H9 (cell line): ENCODE results near the gene ACBD3. TPM values are rescaled to one million over a fixed set of nuclear protein-coding genes. Genes with fewer than 3 reads are reported as not detected.

Experiments
- DNase-seq: peaks from one replicate; pipeline ENCODE4 v3.0.0-alpha.2; 2017
- H2AFZ ChIP-seq: one replicate; pipeline ENCODE4 v1.6.1; 2013; ENCODE audit warnings: mild to moderate bottlenecking, low read length, control low read depth, moderate library complexity
- H2AK5ac ChIP-seq: 2 replicates; pipeline ENCODE4 v1.6.1; 2013; ENCODE audit warnings: low read length, control low read depth, mixed read lengths; ENCODE audit not compliant: insufficient read length
- H2BK120ac ChIP-seq: one replicate; pipeline ENCODE4 v1.6.1; 2013; ENCODE audit warnings: low read depth, mild to moderate bottlenecking, low read length, control low read depth, inconsistent platforms; ENCODE audit not compliant: poor library complexity, severe bottlenecking
- H2BK12ac ChIP-seq: 2 replicates; pipeline ENCODE4 v1.6.1; 2013; ENCODE audit warnings: low read length, control low read depth, mixed read lengths, low read depth; ENCODE audit not compliant: insufficient read length
- H2BK15ac ChIP-seq: 2 replicates; pipeline ENCODE4 v1.6.1; 2013; ENCODE audit warnings: low read depth, low read length, control low read depth
- H2BK20ac ChIP-seq: one replicate; pipeline ENCODE4 v1.6.1; 2013; ENCODE audit warnings: low read depth, mild to moderate bottlenecking, low read length, control low read depth, inconsistent platforms; ENCODE audit not compliant: poor library complexity, severe bottlenecking
- H2BK5ac ChIP-seq: 2 replicates; pipeline ENCODE4 v1.6.1; 2013; ENCODE audit warnings: low read length, control low read depth, mixed read lengths; ENCODE audit not compliant: insufficient read length
- H3K14ac ChIP-seq: 2 replicates; pipeline ENCODE4 v1.6.1; 2013; ENCODE audit warnings: low read length, control low read depth; ENCODE audit not compliant: insufficient read depth
- H3K18ac ChIP-seq: 2 replicates; pipeline ENCODE4 v1.6.1; 2013; ENCODE audit warnings: low read depth, mild to moderate bottlenecking, mixed read lengths, low read length, control low read depth; ENCODE audit not compliant: insufficient read length
- H3K23ac ChIP-seq: 2 replicates; pipeline ENCODE4 v1.6.1; 2013; ENCODE audit warnings: low read length, control low read depth, mixed read lengths, low read depth; ENCODE audit not compliant: insufficient read length
- H3K23me2 ChIP-seq: 2 replicates; pipeline ENCODE4 v1.6.1; 2013; ENCODE audit warnings: low read depth, mild to moderate bottlenecking, mixed read lengths, low read length, control low read depth; ENCODE audit not compliant: insufficient read length, poor library complexity, severe bottlenecking
- H3K27ac ChIP-seq: 2 replicates; pipeline ENCODE4 v1.5.1; 2013; ENCODE audit warnings: low read length, control low read depth, mixed read lengths, low read depth; ENCODE audit not compliant: insufficient read length
- H3K27me3 ChIP-seq: 2 replicates; pipeline ENCODE4 v1.6.1; 2013; ENCODE audit warnings: low read length, control low read depth, inconsistent platforms; ENCODE audit not compliant: insufficient read depth
- H3K4ac ChIP-seq: 2 replicates; pipeline ENCODE4 v1.6.1; 2013; ENCODE audit warnings: low read depth, mild to moderate bottlenecking, control low read depth, inconsistent platforms, low read length, moderate library complexity
- H3K4me1 ChIP-seq: 2 replicates; pipeline ENCODE4 v1.6.1; 2013; ENCODE audit warnings: low read length, control low read depth, inconsistent platforms; ENCODE audit not compliant: insufficient read depth
- H3K4me2 ChIP-seq: 2 replicates; pipeline ENCODE4 v1.6.1; 2013; ENCODE audit warnings: low read length, control low read depth, mixed read lengths; ENCODE audit not compliant: insufficient read length, insufficient read depth
- H3K56ac ChIP-seq: 2 replicates; pipeline ENCODE4 v1.6.1; 2013; ENCODE audit warnings: low read depth, mild to moderate bottlenecking, mixed read lengths, low read length, control low read depth; ENCODE audit not compliant: insufficient read length
- H3K79me1 ChIP-seq: 2 replicates; pipeline ENCODE4 v1.6.1; 2013; ENCODE audit warnings: low read depth, mild to moderate bottlenecking, moderate library complexity, low read length, control low read depth, inconsistent platforms; ENCODE audit not compliant: insufficient read depth, poor library complexity, severe bottlenecking
- H3K79me2 ChIP-seq: 2 replicates; pipeline ENCODE4 v1.6.1; 2013; ENCODE audit warnings: low read length, control low read depth, inconsistent platforms; ENCODE audit not compliant: insufficient read depth
- H3K9ac ChIP-seq: 2 replicates; pipeline ENCODE4 v1.6.1; 2013; ENCODE audit warnings: low read length, control low read depth, mixed read lengths; ENCODE audit not compliant: insufficient read length; ENCODE audit errors: extremely low read depth
- H3K9me3 ChIP-seq: one replicate; pipeline ENCODE4 v1.6.1; 2013; ENCODE audit warnings: low read depth, low read length, inconsistent platforms; ENCODE audit not compliant: control insufficient read depth
- H3T11ph ChIP-seq: one replicate; pipeline ENCODE4 v1.6.1; 2013; ENCODE audit warnings: mild to moderate bottlenecking, low read length, control low read depth, inconsistent platforms
- H4K20me1 ChIP-seq: one replicate; pipeline ENCODE4 v1.6.1; 2013; ENCODE audit not compliant: control insufficient read depth, insufficient read length, insufficient read depth
- H4K5ac ChIP-seq: 2 replicates; pipeline ENCODE4 v1.6.1; 2013; ENCODE audit warnings: low read depth, mild to moderate bottlenecking, mixed read lengths, low read length, control low read depth; ENCODE audit not compliant: insufficient read length
- H4K8ac ChIP-seq: replicated peaks from 2 replicates; pipeline ENCODE4 v1.6.1; 2013; ENCODE audit warnings: low read length, control low read depth, mixed read lengths, low read depth; ENCODE audit not compliant: insufficient read length
- H4K91ac ChIP-seq: 2 replicates; pipeline ENCODE4 v1.6.1; 2013; ENCODE audit warnings: low read depth, mild to moderate bottlenecking, moderate library complexity, mixed read lengths, low read length, control low read depth; ENCODE audit not compliant: insufficient read length
- H3K27ac Mint-ChIP-seq, 3 experiments: 2 replicates in 2 of 3; 3 replicates in 1 of 3; pipeline ENCODE4 v1.8.0; 2020 to 2021; ENCODE audit warnings: mixed read lengths in 3 of 3, mild to moderate bottlenecking in 1 of 3, moderate library complexity in 1 of 3
- H3K27me3 Mint-ChIP-seq: 2 replicates; pipeline ENCODE4 v1.8.0; 2021; ENCODE audit warnings: low read depth, mild to moderate bottlenecking, moderate library complexity, mixed read lengths
- H3K36me3 Mint-ChIP-seq, 3 experiments: 2 replicates in 2 of 3; 3 replicates in 1 of 3; pipeline ENCODE4 v1.8.0; 2020 to 2021; ENCODE audit warnings: low read depth in 3 of 3, mixed read lengths in 3 of 3; ENCODE audit not compliant: insufficient read depth in 1 of 3
- H3K4me1 Mint-ChIP-seq, 2 experiments: 2 replicates each; pipeline ENCODE4 v1.8.0; 2020; ENCODE audit warnings: mixed read lengths in 2 of 2
- H3K4me3 Mint-ChIP-seq, 2 experiments: 2 replicates in 1 of 2; 3 replicates in 1 of 2; pipeline ENCODE4 v1.8.0; 2020 to 2021; ENCODE audit warnings: mild to moderate bottlenecking in 2 of 2, mixed read lengths in 2 of 2, moderate library complexity in 1 of 2
- H3K9me3 Mint-ChIP-seq, 2 experiments: 2 replicates in 1 of 2; 3 replicates in 1 of 2; pipeline ENCODE4 v1.8.0; 2020; ENCODE audit warnings: mild to moderate bottlenecking in 2 of 2, mixed read lengths in 2 of 2, moderate library complexity in 1 of 2
- WGBS: extraction: QIAGEN DNeasy Blood & Tissue Kit; methylation state at CpG from one replicate; pipeline ENCODE4 v1.1.7; 2013; ENCODE audit warnings: missing lambda C conversion rate, low lambda C conversion rate, mixed read lengths; ENCODE audit not compliant: insufficient read length; ENCODE audit errors: extremely low coverage; 5-methylcytosine and 5-hydroxymethylcytosine counted together
- total RNA-seq: library from RNA; stranded (reverse); gene quantifications from 2 replicates; pipeline ENCODE4 v1.2.1, GENCODE V29; 2021
- TF ChIP-seq, protein P1 (sequence below): fragments of 200-600 bp; sonication (generic); conservative IDR thresholded peaks from 3 replicates; pipeline ENCODE4 v1.8.0; 2021; ENCODE audit warnings: antibody characterized with exemption, mild to moderate bottlenecking

The ACBD3 gene
- total RNA-seq, 1 experiment from 2014 or later = 30.8 TPM

- no CpG with 5 or more reads among the region's 16 CpGs for WGBS
- H3K27ac ChIP-seq = no peak overlapping the region
- H2BK20ac ChIP-seq = no peak overlapping the region
- no peak overlapping the region for H2BK12ac ChIP-seq
- no peak overlapping the region for H3K4me2 ChIP-seq
- no peak overlapping the region for H2AK5ac ChIP-seq
- no peak overlapping the region for H4K5ac ChIP-seq
- H3K27me3 Mint-ChIP-seq = no peaks in the 10 kb centered on the region
- no peak overlapping the region for H3K4ac ChIP-seq
- peaks cover 23 to 34% of the 10 kb centered on the region in 2 experiments for H3K4me1 Mint-ChIP-seq
- no peak overlapping the region for H2BK15ac ChIP-seq
- no peak overlapping the region for H3K18ac ChIP-seq
- DNase-seq = no peak
- H3K14ac ChIP-seq = no peak overlapping the region
- H3K23ac ChIP-seq = no peak overlapping the region
- H3K27ac Mint-ChIP-seq = no peak overlapping the region; a peak in 1 of 7 replicates
- no peaks in the 10 kb centered on the region for H3K27me3 ChIP-seq
- no peak overlapping the region; a peak in 1 of 5 replicates for H3K4me3 Mint-ChIP-seq
- no peak overlapping the region for H2AFZ ChIP-seq
- H4K8ac ChIP-seq = no peak overlapping the region
- no peak overlapping the region for H3K56ac ChIP-seq
- no peaks in the 10 kb centered on the region for H4K20me1 ChIP-seq
- H3K79me2 ChIP-seq = no peaks in the 10 kb centered on the region
- no peaks in the 10 kb centered on the region for H3K9me3 ChIP-seq
- TF ChIP-seq, protein P1, sequence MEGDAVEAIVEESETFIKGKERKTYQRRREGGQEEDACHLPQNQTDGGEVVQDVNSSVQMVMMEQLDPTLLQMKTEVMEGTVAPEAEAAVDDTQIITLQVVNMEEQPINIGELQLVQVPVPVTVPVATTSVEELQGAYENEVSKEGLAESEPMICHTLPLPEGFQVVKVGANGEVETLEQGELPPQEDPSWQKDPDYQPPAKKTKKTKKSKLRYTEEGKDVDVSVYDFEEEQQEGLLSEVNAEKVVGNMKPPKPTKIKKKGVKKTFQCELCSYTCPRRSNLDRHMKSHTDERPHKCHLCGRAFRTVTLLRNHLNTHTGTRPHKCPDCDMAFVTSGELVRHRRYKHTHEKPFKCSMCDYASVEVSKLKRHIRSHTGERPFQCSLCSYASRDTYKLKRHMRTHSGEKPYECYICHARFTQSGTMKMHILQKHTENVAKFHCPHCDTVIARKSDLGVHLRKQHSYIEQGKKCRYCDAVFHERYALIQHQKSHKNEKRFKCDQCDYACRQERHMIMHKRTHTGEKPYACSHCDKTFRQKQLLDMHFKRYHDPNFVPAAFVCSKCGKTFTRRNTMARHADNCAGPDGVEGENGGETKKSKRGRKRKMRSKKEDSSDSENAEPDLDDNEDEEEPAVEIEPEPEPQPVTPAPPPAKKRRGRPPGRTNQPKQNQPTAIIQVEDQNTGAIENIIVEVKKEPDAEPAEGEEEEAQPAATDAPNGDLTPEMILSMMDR = no peak
- no peaks in the 10 kb centered on the region for H3K23me2 ChIP-seq
- no peak overlapping the region for H4K91ac ChIP-seq
- no peak overlapping the region for H2BK120ac ChIP-seq
- no peaks in the 10 kb centered on the region for H3K79me1 ChIP-seq
- H2BK5ac ChIP-seq = no peak overlapping the region
- H3T11ph ChIP-seq = no peak overlapping the region
- H3K9ac ChIP-seq = no peak overlapping the region
- no peaks in the 10 kb centered on the region for H3K9me3 Mint-ChIP-seq
- 0 out of 7 replicates have a peak, but pooled peaks cover 0 to 1% (median 0%) of the 10 kb centered on the region in 3 experiments for H3K36me3 Mint-ChIP-seq
- H3K4me1 ChIP-seq = no peaks in the 10 kb centered on the region; the same call in 1 of the 2 replicates
Measured at GRCh38 chr1:226134170-226135058, 52.1 kb downstream of the ACBD3 start.
